ENCODE results near the gene ST3GAL2.
A peak's percentile ranks its signal among the peaks of the same experiment; 100 is the strongest.

- TF ChIP-seq CTCF (IDR thresholded peaks at IDR 0.05; ENCODE audit: insufficient read depth, low read length) (peak; percentile 75), GABPA (IDR thresholded peaks at IDR 0.05; ENCODE audit: low read depth) (no peak), POLR2AphosphoS5 (IDR thresholded peaks at IDR 0.05; ENCODE audit: low read depth) (no peak), REST (IDR thresholded peaks at IDR 0.05; ENCODE audit: insufficient replicate concordance, low read depth) (no peak), SPI1 (IDR thresholded peaks at IDR 0.05; ENCODE audit: borderline replicate concordance, low read depth) (no peak)
Measured at GRCh38 chr16:70395345-70395901, 43.5 kb downstream of the ST3GAL2 start.

Data from HL-60 (cell line).